GM12892 (cell line): Measurements from ENCODE around the gene STEAP2. TPM values are rescaled to one million over a fixed set of nuclear protein-coding genes. Genes with fewer than 3 reads are reported as not detected.

Source experiments
- DNase-seq: peaks from one replicate; pipeline ENCODE4 v3.0.0; 2011; ENCODE audit not compliant: insufficient read length
- FAIRE-seq: peaks from 2 replicates; lab custom pipeline; 2011; peaks lifted over from hg19 to GRCh38; lab: Jason Lieb, UNC
- POLR2A ChIP-seq: IDR thresholded peaks from 2 replicates; pipeline ENCODE4 v1.6.1; 2011; ENCODE audit warnings: low read depth, low read length, control low read depth
- POLR2AphosphoS5 ChIP-seq: IDR thresholded peaks from 2 replicates; pipeline ENCODE4 v1.6.1; 2011; ENCODE audit warnings: low read depth, low read length, control low read depth
- TAF1 ChIP-seq: IDR thresholded peaks from 2 replicates; pipeline ENCODE4 v1.6.1; 2011; ENCODE audit warnings: low read depth, mild to moderate bottlenecking, control low read depth, low read length, borderline replicate concordance
- polyA plus RNA-seq: library from polyadenylated mRNA; unstranded; fragments of >200 nt; gene quantifications from one replicate; pipeline ENCODE4 v1.2.1, GENCODE V29; 2012; ENCODE audit warnings: missing spikeins, inconsistent platforms; ENCODE audit not compliant: missing spikeins

STEAP2 gene
- polyA plus RNA-seq, result 0.11 TPM

GRCh38 chr7:90211391-90212148 lies at the start of gene STEAP2:
TSS of gene STEAP2 (plus strand) at chr7:90211740. CDS start at chr7:90225083, 13,343 bp downstream.
- no peak for TF ChIP-seq POLR2AphosphoS5
- TF ChIP-seq POLR2A, result no peak
- no peak for TF ChIP-seq TAF1
- FAIRE-seq (no peak), DNase-seq (peak; percentile 27)

- FAIRE-seq (no peak), DNase-seq (no peak)
- no peak for TF ChIP-seq POLR2AphosphoS5
Observed at GRCh38 chr7:90163534-90163933, 48.0 kb upstream of the STEAP2 start.

GRCh38 chr7:90165724-90166123 lies 45.8 kb upstream of the STEAP2 start:
- TF ChIP-seq POLR2A (no peak), POLR2AphosphoS5 (no peak)
- FAIRE-seq (no peak), DNase-seq (no peak)

- TF ChIP-seq TAF1, result no peak
- TF ChIP-seq POLR2A, result no peak
- TF ChIP-seq POLR2AphosphoS5, result no peak
- FAIRE-seq (no peak), DNase-seq (no peak)
Observed at GRCh38 chr7:90166153-90166552, 45.4 kb upstream of the STEAP2 start.

GRCh38 chr7:90167361-90167760 lies 44.2 kb upstream of the STEAP2 start:
- FAIRE-seq (no peak), DNase-seq (no peak)
- TF ChIP-seq POLR2A (no peak), TAF1 (no peak), POLR2AphosphoS5 (no peak)

- no peak for DNase-seq
- no peak for FAIRE-seq
- no peak for TF ChIP-seq TAF1
- TF ChIP-seq POLR2A, result no peak
- TF ChIP-seq POLR2AphosphoS5, result no peak
Observed at GRCh38 chr7:90169891-90170290, 41.6 kb upstream of the STEAP2 start.

- no peak for FAIRE-seq
- DNase-seq, result no peak
- TF ChIP-seq POLR2AphosphoS5 (no peak), POLR2A (no peak), TAF1 (no peak)
Observed at GRCh38 chr7:90172121-90172520, 39.4 kb upstream of the STEAP2 start.

GRCh38 chr7:90172624-90173023 lies 38.9 kb upstream of the STEAP2 start:
- no peak for TF ChIP-seq POLR2AphosphoS5
- no peak for TF ChIP-seq TAF1
- no peak for TF ChIP-seq POLR2A
- DNase-seq (no peak), FAIRE-seq (no peak)

- DNase-seq (no peak), FAIRE-seq (no peak)
- no peak for TF ChIP-seq TAF1
- TF ChIP-seq POLR2A, result no peak
- TF ChIP-seq POLR2AphosphoS5, result no peak
Observed at GRCh38 chr7:90173127-90173844, 38.3 kb upstream of the STEAP2 start.

- FAIRE-seq (no peak), DNase-seq (no peak)
- TF ChIP-seq TAF1, result no peak
- TF ChIP-seq POLR2A, result no peak
- no peak for TF ChIP-seq POLR2AphosphoS5
Observed at GRCh38 chr7:90175667-90176066, 35.9 kb upstream of the STEAP2 start.

GRCh38 chr7:90176195-90176594 lies 35.3 kb upstream of the STEAP2 start:
- TF ChIP-seq POLR2A (no peak), POLR2AphosphoS5 (no peak), TAF1 (no peak)
- FAIRE-seq (no peak), DNase-seq (no peak)

- no peak for FAIRE-seq
Observed at GRCh38 chr7:90178166-90178565, 33.4 kb upstream of the STEAP2 start.

More at GRCh38 chr7:90178166-90178565, 33.4 kb upstream of the STEAP2 start:
- no peak for DNase-seq
- no peak for TF ChIP-seq POLR2A
- no peak for TF ChIP-seq TAF1
- no peak for TF ChIP-seq POLR2AphosphoS5
